Measurements from ENCODE around the gene RAD9A.

GRCh38 chr11:67376873-67377808 lies 14.6 kb upstream of the RAD9A start:
- TF ChIP-seq CTCF (IDR thresholded peaks at IDR 0.05) (no peak), EZH2 (IDR thresholded peaks at IDR 0.05) (no peak), EZH2phosphoT487 (IDR thresholded peaks at IDR 0.05) (no peak)
